ENCODE data around the gene MTARC2. TPM values are rescaled to one million over a fixed set of nuclear protein-coding genes. Genes with fewer than 3 reads are reported as not detected.
"Not testable (repeated sequence)": the region's sequence is repeated elsewhere in the genome, so short reads cannot be mapped to it uniquely, and the experiment has no call there.

Gene MTARC2
- total RNA-seq, 2 donors from 2014 or later = 19.5 to 37.9 TPM

GRCh38 chr1:220711056-220711809 is 36.9 kb upstream of the MTARC2 start:
- H3K4me1 ChIP-seq = peaks cover 37% of the 10 kb centered on the region
- peak overlapping the region in 3 of 4 donors; percentile 11 to 51 (median 48) for H3K27ac ChIP-seq
- intact Hi-C loops (cut with DNase I) = no loop called here
- H3K36me3 ChIP-seq (replicated peaks in 1 of 2; ENCODE audit: insufficient read depth in 1 of 2, low read depth in 2 of 2) = no peaks in the 10 kb centered on the region
- H3K27me3 ChIP-seq = no peaks in the 10 kb centered on the region
- DNase-seq (peak; percentile 29 to 64 (median 52)), ATAC-seq (peak; percentile 76)
- no peak overlapping the region for H3K4me3 ChIP-seq
- peaks cover 0 to 3% (median 0%) of the 10 kb centered on the region in 3 donors for H3K9me3 ChIP-seq
- TF ChIP-seq POLR2A (IDR thresholded peaks at IDR 0.05) = no peak
- TF ChIP-seq, protein P1, sequence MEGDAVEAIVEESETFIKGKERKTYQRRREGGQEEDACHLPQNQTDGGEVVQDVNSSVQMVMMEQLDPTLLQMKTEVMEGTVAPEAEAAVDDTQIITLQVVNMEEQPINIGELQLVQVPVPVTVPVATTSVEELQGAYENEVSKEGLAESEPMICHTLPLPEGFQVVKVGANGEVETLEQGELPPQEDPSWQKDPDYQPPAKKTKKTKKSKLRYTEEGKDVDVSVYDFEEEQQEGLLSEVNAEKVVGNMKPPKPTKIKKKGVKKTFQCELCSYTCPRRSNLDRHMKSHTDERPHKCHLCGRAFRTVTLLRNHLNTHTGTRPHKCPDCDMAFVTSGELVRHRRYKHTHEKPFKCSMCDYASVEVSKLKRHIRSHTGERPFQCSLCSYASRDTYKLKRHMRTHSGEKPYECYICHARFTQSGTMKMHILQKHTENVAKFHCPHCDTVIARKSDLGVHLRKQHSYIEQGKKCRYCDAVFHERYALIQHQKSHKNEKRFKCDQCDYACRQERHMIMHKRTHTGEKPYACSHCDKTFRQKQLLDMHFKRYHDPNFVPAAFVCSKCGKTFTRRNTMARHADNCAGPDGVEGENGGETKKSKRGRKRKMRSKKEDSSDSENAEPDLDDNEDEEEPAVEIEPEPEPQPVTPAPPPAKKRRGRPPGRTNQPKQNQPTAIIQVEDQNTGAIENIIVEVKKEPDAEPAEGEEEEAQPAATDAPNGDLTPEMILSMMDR (IDR thresholded peaks at IDR 0.05) = no peak
- 47 to 49% methylated on average over 9 of the region's 9 CpGs for WGBS, 2 donors

DNA sequence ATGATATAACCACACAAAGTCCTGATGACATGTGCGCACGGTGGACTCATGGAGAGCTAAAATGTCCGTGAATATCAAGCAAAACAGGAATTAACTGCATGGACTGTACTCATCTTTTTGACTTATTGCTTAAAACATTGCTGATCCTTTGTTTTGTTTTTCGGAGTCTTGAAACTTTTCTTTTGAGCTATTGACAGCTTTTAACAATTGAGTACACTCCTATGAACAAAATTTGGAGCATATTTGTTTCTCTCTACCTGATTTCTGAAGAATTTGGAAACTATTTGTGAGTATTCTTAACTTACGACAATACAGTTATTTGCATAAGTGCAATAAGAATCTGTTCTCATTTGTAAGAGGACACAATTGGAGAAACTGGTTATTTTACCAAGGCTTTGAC is 32.1 kb upstream of the MTARC2 start:
- H3K36me3 ChIP-seq (replicated peaks in 1 of 2; ENCODE audit: insufficient read depth in 1 of 2, low read depth in 2 of 2); intact Hi-C loops (cut with DNase I); H3K27ac ChIP-seq; ATAC-seq; H3K9me3 ChIP-seq; H3K27me3 ChIP-seq; H3K4me3 ChIP-seq; DNase-seq; H3K4me1 ChIP-seq: not testable (repeated sequence)
- WGBS, 2 donors = 92% methylated on average over 5 of the region's 5 CpGs

- no peaks in the 10 kb centered on the region for H3K36me3 ChIP-seq (replicated peaks in 1 of 2; ENCODE audit: insufficient read depth in 1 of 2, low read depth in 2 of 2)
- peaks cover 0 to 4% (median 0%) of the 10 kb centered on the region in 3 donors for H3K9me3 ChIP-seq
- DNase-seq = no peak
- H3K4me3 ChIP-seq = no peak overlapping the region
- H3K4me1 ChIP-seq = peaks cover 5% of the 10 kb centered on the region
- ATAC-seq = no peak
- intact Hi-C loops (cut with DNase I) = no loop called here
- H3K27me3 ChIP-seq = no peaks in the 10 kb centered on the region
- TF ChIP-seq, protein P1 (IDR thresholded peaks at IDR 0.05) = no peak
- no peak for TF ChIP-seq POLR2A (IDR thresholded peaks at IDR 0.05)
- H3K27ac ChIP-seq = no peak overlapping the region
- 85 to 91% methylated on average over 17 to 20 of the region's 20 CpGs for WGBS, 2 donors
Measured at GRCh38 chr1:220717800-220718640, 30.1 kb upstream of the MTARC2 start.

GRCh38 chr1:220721266-220721665 is 26.9 kb upstream of the MTARC2 start:
- H3K27me3 ChIP-seq; H3K4me3 ChIP-seq; intact Hi-C loops (cut with DNase I); DNase-seq; ATAC-seq; H3K4me1 ChIP-seq; H3K27ac ChIP-seq; H3K36me3 ChIP-seq (replicated peaks in 1 of 2; ENCODE audit: insufficient read depth in 1 of 2, low read depth in 2 of 2); H3K9me3 ChIP-seq: not testable (repeated sequence)
- WGBS, 2 donors = 66 to 87% methylated on average over 7 of the region's 7 CpGs

- Histone ChIP-seq H3K4me3 (no peak overlapping the region), H3K27me3 (no peaks in the 10 kb centered on the region), H3K36me3 (replicated peaks in 1 of 2; ENCODE audit: insufficient read depth in 1 of 2, low read depth in 2 of 2) (no peaks in the 10 kb centered on the region), H3K27ac (no peak overlapping the region), H3K4me1 (peaks cover 4% of the 10 kb centered on the region), H3K9me3 (no peaks in the 10 kb centered on the region)
- intact Hi-C loops (cut with DNase I) = no loop called here
- no peak for TF ChIP-seq POLR2A (IDR thresholded peaks at IDR 0.05)
- TF ChIP-seq, protein P1 (IDR thresholded peaks at IDR 0.05) = peak in 4 of 7 experiments; percentile 10 to 23 (median 19)
- ATAC-seq = no peak
- no peak for DNase-seq
- WGBS, 2 donors = 56 to 67% methylated on average over 3 of the region's 3 CpGs
Measured at GRCh38 chr1:220726634-220727033, 21.5 kb upstream of the MTARC2 start.
